ENCODE measurements around the gene ZCWPW2.

- TF ChIP-seq EZH2 (IDR thresholded peaks at IDR 0.05; ENCODE audit: insufficient read depth, poor library complexity, severe bottlenecking), result no peak
- no peak for TF ChIP-seq EZH2phosphoT487 (IDR thresholded peaks at IDR 0.05; ENCODE audit: insufficient read depth, low read depth)
These were observed 274 bp upstream of the ZCWPW2 start for GRCh38 chr3:28348265-28348628.
